Occipital lobe (tissue), 2 donors: Measurements from ENCODE around the gene HDAC4. TPM values are rescaled to one million over a fixed set of nuclear protein-coding genes. Genes with fewer than 3 reads are reported as not detected.

Experiments used
- DNase-seq: peaks from one replicate; lab custom pipeline; 2025; lab: John Stamatoyannopoulos, UW
- total RNA-seq: library from RNA; depleted of rRNA; stranded (reverse); fragments of >200 nt; gene quantifications from one replicate; pipeline ENCODE4 v1.2.3, GENCODE V29; 2014

The HDAC4 gene
- total RNA-seq, 1 donor from 2014 or later, result 30.9 TPM

DNA sequence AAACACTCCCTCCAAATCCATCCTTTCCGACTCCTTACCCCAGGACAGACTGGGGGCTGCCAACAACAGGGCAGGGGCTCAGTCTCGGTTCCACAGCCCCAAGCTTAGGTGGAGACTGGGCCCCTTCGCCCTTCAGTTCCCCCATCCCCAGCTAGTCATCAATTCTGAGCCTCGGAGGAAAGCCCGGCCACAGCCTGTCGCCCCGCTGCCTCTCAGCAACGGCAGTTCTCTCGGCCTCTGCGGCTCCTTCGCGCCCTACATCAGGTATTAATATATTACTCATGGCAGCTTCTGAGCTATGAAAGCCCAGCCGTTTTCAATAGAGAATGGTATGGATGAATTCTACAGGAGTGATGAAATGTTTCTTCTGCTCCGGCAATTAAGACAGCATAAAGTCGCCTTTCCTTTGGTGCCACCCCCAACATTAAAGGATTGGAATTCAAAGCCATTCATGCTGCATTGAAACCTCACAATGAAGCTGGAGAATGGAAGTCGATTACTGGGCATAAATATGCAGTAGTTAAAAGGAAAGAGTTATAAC, 2.8 kb downstream of the HDAC4 start:
- DNase-seq, result no peak

DNA sequence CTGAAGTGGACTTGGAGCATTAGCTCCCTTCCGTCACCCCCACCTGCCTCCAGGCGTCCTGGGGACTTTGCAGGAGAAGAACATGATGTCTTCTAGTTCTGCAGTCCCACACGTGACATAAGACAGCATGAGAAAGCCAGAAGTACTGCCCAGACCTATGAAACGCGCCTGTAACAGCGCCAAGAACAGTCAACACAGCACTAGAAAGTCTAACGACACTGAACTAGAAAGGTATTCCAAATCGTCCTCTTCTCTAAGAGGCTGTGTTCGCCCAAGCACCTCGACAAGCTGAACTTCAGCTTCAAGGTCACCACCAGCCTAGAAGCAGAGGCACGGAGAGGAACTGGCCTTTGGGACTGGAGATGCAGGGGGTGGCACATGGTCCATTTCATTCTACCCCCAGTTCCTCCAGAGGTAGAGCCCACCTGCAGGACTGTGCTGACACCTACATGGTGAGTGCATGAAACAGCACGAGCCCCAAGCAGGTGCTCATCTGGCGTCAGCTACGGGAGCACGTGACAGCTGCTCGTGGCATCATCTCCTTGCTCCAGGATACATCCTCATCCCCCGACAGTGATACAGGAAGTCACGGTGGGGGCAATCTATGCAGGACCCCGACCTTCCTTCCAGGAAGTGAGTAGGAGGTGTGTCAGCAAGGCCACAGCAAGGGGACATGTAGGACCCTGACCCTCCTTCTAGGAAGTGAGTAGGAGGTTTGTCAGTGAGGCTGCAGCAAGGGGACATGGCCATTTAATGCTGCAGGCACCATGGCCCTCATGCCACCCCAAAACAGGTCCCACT, 3.7 kb downstream of the HDAC4 start:
- no peak for DNase-seq

DNA sequence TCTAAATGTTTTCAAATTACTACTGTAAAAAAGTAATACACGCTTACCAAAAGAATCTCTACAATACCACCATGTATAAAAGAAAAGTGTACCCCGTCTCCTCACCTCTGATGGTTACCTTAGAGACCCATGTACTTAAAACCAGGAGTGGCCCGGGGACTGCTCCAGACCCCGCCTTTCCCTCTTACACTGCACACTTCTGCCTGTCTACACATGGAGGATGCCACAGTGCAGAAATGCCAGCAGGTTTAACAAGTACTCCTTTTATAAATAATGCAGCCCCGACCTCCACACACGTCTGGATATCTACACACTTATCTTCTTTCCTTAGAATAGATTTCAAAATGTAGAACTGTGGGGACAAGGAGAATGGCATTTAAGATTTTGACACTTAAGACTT, 5.3 kb downstream of the HDAC4 start:
- no peak for DNase-seq

GRCh38 chr2:239394978-239395377, 5.8 kb downstream of the HDAC4 start:
- DNase-seq, result no peak

- DNase-seq, result no peak
Observed at GRCh38 chr2:239394346-239394945, 6.4 kb downstream of the HDAC4 start.

DNA sequence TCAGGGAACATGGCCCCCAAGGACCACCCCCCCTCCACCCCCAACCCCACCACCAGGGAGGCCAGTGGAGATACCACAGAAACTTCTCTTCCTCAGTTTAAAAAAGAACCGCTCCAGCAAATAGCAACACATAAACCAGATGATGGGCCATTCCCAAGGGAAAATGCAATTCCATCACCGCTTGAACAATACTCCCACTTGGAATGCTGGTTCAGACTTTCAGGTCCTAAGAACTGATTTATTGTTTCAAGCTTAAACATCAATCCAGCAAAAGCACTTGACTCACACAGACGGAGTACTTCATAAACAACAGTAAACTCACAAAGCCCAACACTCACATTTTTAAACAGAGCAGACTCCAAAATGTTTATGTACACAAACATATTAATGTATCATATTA, 6.9 kb downstream of the HDAC4 start:
- DNase-seq, result no peak

- no peak for DNase-seq
Observed at GRCh38 chr2:239393388-239393940, 7.4 kb downstream of the HDAC4 start.

GRCh38 chr2:239392688-239393387, 8.0 kb downstream of the HDAC4 start:
- no peak for DNase-seq

DNA sequence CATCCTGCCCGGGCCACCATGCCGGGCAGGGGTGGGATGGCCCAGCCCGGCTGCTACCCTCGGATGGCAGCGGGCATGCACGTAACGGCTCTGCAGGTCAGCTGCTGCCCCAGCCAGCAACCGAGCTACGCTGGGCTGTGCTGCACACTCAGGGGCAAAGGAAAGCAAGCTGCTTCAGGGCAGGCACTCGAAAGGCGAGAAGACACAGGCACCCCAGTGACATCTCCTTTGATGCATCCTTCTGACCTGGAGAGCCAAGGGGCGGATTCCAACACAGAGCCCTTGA, 8.8 kb downstream of the HDAC4 start:
- DNase-seq, result no peak

GRCh38 chr2:239391286-239392071, 9.3 kb downstream of the HDAC4 start:
- DNase-seq, result no peak

DNA sequence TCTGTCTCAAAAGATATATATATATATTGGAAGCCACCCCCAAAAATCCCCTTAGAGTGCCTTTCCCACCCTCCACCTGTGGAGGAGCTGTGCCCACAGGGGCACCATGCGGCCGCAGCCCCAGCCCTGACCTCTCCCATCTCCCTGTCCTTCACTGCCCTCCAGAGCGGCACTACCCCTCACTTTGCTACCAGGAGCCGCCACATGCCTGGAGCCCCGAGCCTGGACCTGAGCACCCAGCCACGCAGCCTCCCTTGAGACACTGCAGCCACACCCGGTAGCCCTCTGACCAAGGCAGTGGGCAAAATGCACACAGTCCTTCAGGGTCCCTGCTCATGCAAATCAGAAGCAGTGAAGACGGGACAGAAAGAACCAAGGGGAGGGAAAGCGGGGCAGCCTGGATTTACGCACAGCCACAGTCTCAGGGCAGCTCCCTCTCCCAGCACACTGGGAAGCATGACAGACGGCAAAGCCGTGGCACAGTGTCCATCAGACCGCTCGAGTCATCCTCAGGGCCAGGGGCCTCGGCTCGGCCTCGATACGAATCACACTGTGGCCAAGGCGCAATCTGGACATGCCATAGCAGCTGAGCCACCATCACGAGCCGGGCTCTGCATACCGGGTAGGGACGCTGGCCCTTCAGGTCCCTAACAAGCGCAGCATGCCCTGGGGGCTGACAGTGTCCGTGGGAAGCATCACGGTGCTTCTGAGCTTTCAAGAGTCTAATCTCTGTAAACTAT, 10.1 kb downstream of the HDAC4 start:
- no peak for DNase-seq

GRCh38 chr2:239389414-239390329, 11.1 kb downstream of the HDAC4 start:
- DNase-seq, result no peak

GRCh38 chr2:239388236-239389151, 12.3 kb downstream of the HDAC4 start:
- no peak for DNase-seq

DNA sequence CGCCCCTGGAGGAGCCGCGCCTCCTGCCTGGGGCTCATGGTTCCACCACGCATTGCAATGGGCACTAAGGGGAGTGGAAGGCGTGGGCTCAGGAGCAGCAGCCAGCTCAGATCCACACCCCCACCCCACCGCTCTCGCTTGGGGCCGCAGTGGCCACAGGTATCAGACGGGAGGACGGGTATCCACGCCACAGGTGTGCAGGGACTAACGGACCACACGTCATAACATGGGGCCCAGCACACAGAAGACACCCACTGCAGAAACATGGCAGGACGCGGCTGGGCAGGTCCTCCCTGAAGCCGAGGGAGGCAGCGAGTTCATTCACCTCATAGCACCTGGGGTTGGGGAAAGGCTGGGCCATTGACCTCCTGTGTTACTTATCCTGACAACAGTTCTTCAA, 13.0 kb downstream of the HDAC4 start:
- no peak for DNase-seq

- DNase-seq, result no peak
Observed at GRCh38 chr2:239386872-239387445, 13.9 kb downstream of the HDAC4 start.

GRCh38 chr2:239386001-239386670, 14.7 kb downstream of the HDAC4 start:
- no peak for DNase-seq
